ENCODE data around the gene SLAMF1.
"Not testable (repeated sequence)": the region's sequence is repeated elsewhere in the genome, so short reads cannot be mapped to it uniquely, and the experiment has no call there.

Gene SLAMF1

GRCh38 chr1:160665330-160666078 is 18.7 kb upstream of the SLAMF1 start:
- DNase-seq (ENCODE audit: low read depth, low spot score), result no peak

- no peak for DNase-seq (ENCODE audit: low read depth, low spot score)
These were observed 17.8 kb upstream of the SLAMF1 start for GRCh38 chr1:160664573-160665051.

GRCh38 chr1:160662910-160663309 is 16.1 kb upstream of the SLAMF1 start:
- no peak for DNase-seq (ENCODE audit: low read depth, low spot score)

GRCh38 chr1:160659566-160659965 is 12.7 kb upstream of the SLAMF1 start:
- DNase-seq (ENCODE audit: low read depth, low spot score), result no peak

- DNase-seq (ENCODE audit: low read depth, low spot score), result no peak
These were observed 12.0 kb upstream of the SLAMF1 start for GRCh38 chr1:160658814-160659193.

GRCh38 chr1:160658162-160658813 is 11.4 kb upstream of the SLAMF1 start:
- no peak for DNase-seq (ENCODE audit: low read depth, low spot score)

GRCh38 chr1:160657250-160657781 is 10.5 kb upstream of the SLAMF1 start:
- no peak for DNase-seq (ENCODE audit: low read depth, low spot score)

- no peak for DNase-seq (ENCODE audit: low read depth, low spot score)
These were observed 9.9 kb upstream of the SLAMF1 start for GRCh38 chr1:160656737-160657136.

- no peak for DNase-seq (ENCODE audit: low read depth, low spot score)
These were observed 6.8 kb upstream of the SLAMF1 start for GRCh38 chr1:160653620-160654016.

GRCh38 chr1:160652924-160653619 is 6.2 kb upstream of the SLAMF1 start:
- no peak for DNase-seq (ENCODE audit: low read depth, low spot score)

GRCh38 chr1:160652065-160652641 is 5.3 kb upstream of the SLAMF1 start:
- DNase-seq (ENCODE audit: low read depth, low spot score), result not testable (repeated sequence)

GRCh38 chr1:160651433-160652064 is 4.7 kb upstream of the SLAMF1 start:
- no peak for DNase-seq (ENCODE audit: low read depth, low spot score)

GRCh38 chr1:160647329-160647720 is 481 bp upstream of the SLAMF1 start:
- no peak for DNase-seq (ENCODE audit: low read depth, low spot score)

- DNase-seq (ENCODE audit: low read depth, low spot score), result no peak
These were observed 664 bp downstream of the SLAMF1 start for GRCh38 chr1:160646180-160646579.

- no peak for DNase-seq (ENCODE audit: low read depth, low spot score)
These were observed 1.3 kb downstream of the SLAMF1 start for GRCh38 chr1:160645386-160646130.

- DNase-seq (ENCODE audit: low read depth, low spot score), result no peak
These were observed 2.4 kb downstream of the SLAMF1 start for GRCh38 chr1:160644399-160644798.

GRCh38 chr1:160643138-160643537 is 3.7 kb downstream of the SLAMF1 start:
- no peak for DNase-seq (ENCODE audit: low read depth, low spot score)

GRCh38 chr1:160642281-160642644 is 4.6 kb downstream of the SLAMF1 start:
- no peak for DNase-seq (ENCODE audit: low read depth, low spot score)

GRCh38 chr1:160641323-160642280 is 5.2 kb downstream of the SLAMF1 start:
- DNase-seq (ENCODE audit: low read depth, low spot score), result no peak
